ENCODE data around the gene RHOT2.

RHOT2 gene

DNA sequence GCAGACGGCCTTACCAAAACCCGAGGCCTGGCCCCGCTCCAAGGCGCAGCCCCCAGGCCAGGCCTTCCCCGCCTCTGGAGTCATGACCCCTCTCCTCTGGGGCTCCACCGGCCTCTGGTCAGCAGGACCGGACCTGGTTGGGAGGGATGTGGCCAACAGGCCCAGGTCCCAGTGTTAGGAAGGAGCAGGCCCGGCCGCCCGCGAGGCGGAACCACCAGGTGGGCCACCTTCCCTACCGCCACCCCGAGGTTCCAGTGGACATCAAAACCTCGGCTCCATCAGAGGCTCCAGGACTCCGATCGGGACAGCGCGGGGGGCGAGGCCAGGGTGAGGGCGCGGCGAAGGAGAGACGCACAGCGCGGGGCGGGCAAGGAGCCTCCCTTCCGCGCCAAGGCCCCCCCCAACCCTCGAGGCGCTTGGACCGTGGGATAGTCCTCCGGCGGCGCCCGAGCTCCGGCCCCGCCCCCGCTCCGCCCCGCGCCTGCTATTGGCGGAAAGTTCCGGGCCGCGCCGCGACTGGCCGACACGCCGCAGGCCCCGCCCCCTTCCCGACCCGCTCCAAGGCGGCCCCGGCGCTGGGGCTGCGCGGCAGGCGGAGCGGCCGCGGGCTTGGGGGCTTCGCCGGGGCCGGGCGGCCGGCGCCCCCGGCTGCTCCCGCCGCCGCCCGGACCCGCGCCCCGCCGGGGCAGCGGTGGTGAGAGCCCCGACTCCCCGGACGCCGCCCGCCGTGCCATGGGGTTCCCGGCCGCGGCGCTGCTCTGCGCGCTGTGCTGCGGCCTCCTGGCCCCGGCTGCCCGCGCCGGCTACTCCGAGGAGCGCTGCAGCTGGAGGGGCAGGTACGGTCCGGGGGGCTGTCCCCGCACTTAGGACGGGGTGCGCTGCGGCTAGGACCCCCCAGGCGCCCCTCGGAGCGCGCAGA, 46.9 kb downstream of the RHOT2 start, which contains the start of gene METRN:
Gene METRN, plus strand, starts transcription at position 561 of the 919 bp plus-strand sequence. Its CDS starts 172 bp downstream, at position 733.
- no peak for DNase-seq (ENCODE audit: low read depth, low spot score)

DNA sequence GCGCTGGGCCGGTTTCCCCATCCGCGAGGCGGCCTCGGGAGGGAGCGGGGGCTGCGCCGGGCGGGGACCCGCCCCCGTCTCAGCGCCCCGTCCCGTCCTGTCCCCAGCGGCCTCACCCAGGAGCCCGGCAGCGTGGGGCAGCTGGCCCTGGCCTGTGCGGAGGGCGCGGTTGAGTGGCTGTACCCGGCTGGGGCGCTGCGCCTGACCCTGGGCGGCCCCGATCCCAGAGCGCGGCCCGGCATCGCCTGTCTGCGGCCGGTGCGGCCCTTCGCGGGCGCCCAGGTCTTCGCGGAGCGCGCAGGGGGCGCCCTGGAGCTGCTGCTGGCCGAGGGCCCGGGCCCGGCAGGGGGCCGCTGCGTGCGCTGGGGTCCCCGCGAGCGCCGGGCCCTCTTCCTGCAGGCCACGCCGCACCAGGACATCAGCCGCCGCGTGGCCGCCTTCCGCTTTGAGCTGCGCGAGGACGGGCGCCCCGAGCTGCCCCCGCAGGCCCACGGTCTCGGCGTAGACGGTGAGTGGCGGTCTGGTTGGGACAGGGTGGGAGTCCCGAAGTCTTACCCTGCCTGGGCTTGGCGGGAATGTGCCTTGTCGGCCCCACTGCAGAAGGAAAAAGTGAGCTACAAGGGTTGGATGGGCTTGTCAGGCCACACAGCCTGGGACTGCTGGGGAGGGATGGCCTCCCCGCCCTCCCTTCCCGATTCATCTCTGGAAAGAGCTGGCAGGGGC, 47.7 kb downstream of the RHOT2 start:
- no peak for DNase-seq (ENCODE audit: low read depth, low spot score)

GRCh38 chr16:716200-716568, 48.3 kb downstream of the RHOT2 start:
- DNase-seq (ENCODE audit: low read depth, low spot score), result no peak

GRCh38 chr16:716768-717325, 48.9 kb downstream of the RHOT2 start:
- no peak for DNase-seq (ENCODE audit: low read depth, low spot score)

GRCh38 chr16:717450-718245, 49.7 kb downstream of the RHOT2 start:
- DNase-seq (ENCODE audit: low read depth, low spot score), result no peak

DNA sequence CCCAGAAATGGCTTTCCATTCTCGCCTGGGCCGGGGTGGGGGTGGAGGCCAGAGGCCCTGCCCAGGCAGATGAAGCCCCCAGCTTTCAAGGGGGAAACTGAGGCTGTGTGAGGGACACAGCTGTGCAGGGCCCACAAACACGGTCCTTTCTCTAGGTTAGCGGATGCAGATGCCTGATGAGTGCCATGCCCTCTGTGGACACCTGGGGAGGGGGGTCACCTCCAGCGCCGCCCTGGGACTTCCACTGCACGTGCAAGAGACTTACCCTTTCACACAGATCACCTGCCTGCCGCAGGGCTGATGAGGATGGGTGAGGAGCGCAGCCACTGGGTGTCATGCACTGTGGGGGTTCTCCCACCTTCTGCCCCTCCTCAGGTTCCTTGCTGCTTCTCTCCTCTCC, 50.5 kb downstream of the RHOT2 start:
- no peak for DNase-seq (ENCODE audit: low read depth, low spot score)

GRCh38 chr16:718922-719321, 51.0 kb downstream of the RHOT2 start:
- no peak for DNase-seq (ENCODE audit: low read depth, low spot score)

DNA sequence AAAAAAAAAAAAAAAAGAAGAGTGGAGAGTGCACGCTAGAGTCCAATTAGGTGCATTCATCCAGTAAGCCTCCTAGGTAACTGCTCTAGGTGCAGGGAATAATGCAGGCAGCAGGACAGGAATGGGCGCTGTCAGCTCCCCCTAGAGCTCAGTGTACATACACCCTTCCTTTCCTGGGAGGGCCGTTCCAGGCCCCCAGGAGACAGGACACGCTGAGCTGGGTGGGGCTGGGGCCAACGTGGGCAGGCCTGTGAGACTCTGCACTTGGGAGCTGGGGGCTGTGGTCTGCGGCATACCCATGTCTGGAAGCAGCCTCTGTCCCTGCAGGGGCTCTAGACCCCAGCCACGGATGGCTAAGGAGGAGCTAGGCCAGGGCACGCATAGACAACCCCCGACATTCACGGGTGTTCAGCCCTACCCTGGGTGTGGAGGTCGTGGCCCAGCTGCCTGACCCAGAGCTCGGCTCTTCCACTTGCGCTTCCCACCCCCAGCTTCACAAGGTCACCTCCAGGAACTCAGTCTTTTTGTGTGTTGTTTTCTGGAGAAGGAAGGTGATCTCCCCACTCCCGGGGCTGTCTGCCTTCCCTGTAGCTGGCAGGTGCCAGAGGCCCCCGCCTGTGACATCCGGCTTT, 52.0 kb downstream of the RHOT2 start:
- DNase-seq (ENCODE audit: low read depth, low spot score), result no peak

GRCh38 chr16:720447-720989, 52.6 kb downstream of the RHOT2 start:
- DNase-seq (ENCODE audit: low read depth, low spot score), result no peak

DNA sequence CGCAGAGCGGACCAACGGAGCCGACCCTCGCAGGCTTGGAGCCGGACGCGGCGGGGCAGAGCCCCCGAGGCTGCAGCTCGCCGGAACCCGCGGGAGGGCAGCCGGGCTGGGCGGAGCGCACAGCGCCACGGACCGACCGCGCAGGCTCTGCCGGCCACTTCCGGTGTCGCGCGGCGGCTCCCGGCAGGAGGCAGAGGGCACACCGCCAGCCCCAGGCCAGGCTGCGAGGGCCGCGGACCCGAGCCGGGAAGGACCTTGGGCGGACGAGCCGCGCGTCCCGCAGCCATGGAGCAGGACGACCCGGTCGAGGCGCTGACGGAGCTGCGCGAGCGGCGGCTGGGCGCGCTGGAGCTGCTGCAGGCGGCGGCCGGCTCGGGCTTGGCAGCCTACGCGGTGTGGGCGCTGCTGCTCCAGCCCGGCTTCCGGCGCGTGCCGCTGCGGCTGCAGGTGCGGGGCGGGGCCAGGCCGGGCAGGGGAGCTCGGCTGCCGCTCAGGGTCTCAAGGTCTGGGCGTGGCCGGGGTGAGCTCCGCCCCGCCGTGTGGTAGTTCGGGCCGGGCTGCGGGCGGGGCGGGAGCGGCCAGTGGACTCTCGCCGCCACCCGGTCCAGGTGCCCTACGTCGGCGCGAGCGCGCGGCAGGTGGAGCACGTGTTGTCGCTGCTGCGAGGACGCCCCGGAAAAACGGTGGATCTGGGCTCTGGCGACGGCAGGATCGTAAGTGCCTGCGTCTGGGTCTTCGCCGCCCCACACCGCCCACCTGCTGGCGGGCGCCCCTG, 53.2 kb downstream of the RHOT2 start, which contains the start of gene ANTKMT:
Gene ANTKMT, plus strand, starts transcription at position 157 of the 775 bp plus-strand sequence. Its CDS starts 129 bp downstream, at position 286.
- no peak for DNase-seq (ENCODE audit: low read depth, low spot score)

DNA sequence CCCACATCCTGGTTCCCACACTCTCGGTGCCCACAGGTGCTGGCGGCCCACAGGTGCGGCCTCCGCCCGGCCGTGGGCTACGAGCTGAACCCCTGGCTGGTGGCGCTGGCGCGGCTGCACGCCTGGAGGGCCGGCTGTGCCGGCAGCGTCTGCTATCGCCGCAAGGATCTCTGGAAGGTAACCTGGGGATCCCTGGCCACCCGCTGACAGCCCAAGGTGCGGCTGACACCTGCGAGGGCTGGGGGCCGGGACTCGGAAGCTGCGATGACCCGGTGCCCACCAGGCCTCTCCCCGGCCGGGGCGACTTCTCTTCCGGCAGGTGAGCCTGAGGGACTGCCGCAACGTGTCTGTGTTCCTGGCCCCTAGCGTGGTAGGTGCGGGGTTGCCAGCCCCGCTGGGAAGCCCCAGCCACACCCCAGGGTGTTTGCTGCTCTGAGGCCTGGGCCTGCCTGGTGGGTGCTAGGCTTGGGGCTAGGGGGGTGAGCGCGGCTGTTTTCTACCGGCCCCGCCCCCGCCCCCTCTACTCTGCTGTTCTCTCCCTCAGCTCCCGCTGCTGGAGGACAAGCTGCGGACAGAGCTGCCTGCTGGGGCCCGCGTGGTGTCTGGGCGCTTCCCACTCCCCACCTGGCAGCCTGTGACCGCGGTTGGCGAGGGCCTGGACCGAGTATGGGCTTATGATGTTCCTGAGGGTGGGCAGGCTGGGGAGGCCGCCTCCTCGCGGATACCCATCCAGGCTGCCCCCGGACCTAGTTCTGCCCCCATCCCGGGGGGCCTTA, 54.0 kb downstream of the RHOT2 start:
- DNase-seq (ENCODE audit: low read depth, low spot score), result no peak

DNA sequence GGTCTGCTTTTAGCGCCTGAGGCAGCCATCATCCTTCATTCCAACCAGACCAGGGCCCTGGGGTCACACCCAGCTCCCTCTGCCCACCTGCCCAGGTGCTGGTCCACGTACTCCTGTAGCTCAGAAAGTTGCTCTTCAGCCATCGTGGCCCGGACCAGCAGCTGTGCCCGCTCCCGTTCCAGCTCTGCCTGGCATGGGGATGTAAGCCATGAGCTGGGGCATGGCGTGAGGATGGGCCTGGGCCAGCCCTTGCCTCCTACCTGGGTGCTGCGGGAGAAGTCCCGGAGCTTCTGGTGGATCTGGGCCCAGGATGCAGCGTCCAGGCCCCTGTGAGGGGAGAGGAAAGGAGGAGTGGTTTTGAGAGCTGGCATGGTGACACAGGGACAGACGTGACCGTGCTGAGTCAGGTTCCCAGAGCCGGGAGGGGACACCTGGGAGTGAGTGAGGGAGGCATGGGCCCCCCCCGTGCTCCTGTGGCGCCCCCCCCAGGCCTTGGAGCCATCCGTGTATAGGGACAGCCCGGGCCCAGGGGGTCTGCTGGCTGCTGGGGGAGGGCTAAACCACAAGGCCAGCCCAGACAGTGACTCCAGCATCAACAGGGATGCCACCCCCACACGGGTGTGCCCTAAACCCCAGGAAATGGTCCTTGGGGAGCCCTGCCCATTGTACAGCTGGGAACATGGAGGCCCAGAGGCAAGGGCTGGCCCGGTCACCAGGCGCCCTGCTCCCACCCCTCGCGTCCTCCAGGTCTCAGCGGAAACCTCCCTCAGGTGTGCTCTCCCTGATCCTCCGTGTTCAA, 55.1 kb downstream of the RHOT2 start:
- no peak for DNase-seq (ENCODE audit: low read depth, low spot score)

GRCh38 chr16:723695-724094, 55.8 kb downstream of the RHOT2 start:
- no peak for DNase-seq (ENCODE audit: low read depth, low spot score)
